Right ventricle myocardium inferior (tissue), 1 donor: ENCODE measurements around the gene ARHGEF16. TPM values are rescaled to one million over a fixed set of nuclear protein-coding genes. Genes with fewer than 3 reads are reported as not detected.

ENCODE experiments used
- ATAC-seq: fragments of 200-7000 bp; cut with Tn5 transposase; one replicate; pipeline ENCODE4 v1.9.1; 2020; ENCODE audit warnings: mild to moderate bottlenecking, moderate library complexity
- DNase-seq: peaks from one replicate; pipeline ENCODE4 v3.0.0; 2021; ENCODE audit errors: missing footprints
- intact Hi-C: fragments of 100-400 bp; cut with DNase I; formaldehyde crosslinking; loops from one replicate; pipeline ENCODE4 v1.11.0; 2022
- total RNA-seq: library from RNA; stranded (reverse); fragmentation: NEBNext Ultra II Directional; extraction: Animal tissue kit (Norgen Biotek cat#: 25700); gene quantifications from one replicate; pipeline ENCODE4 v1.2.1, GENCODE V29; 2021
- donor health status: DM: no; HTN: yes; CAD: no; lungs with severe emphysema.

The ARHGEF16 gene
- total RNA-seq, 1 donor from 2014 or later = 1.4 TPM

DNA sequence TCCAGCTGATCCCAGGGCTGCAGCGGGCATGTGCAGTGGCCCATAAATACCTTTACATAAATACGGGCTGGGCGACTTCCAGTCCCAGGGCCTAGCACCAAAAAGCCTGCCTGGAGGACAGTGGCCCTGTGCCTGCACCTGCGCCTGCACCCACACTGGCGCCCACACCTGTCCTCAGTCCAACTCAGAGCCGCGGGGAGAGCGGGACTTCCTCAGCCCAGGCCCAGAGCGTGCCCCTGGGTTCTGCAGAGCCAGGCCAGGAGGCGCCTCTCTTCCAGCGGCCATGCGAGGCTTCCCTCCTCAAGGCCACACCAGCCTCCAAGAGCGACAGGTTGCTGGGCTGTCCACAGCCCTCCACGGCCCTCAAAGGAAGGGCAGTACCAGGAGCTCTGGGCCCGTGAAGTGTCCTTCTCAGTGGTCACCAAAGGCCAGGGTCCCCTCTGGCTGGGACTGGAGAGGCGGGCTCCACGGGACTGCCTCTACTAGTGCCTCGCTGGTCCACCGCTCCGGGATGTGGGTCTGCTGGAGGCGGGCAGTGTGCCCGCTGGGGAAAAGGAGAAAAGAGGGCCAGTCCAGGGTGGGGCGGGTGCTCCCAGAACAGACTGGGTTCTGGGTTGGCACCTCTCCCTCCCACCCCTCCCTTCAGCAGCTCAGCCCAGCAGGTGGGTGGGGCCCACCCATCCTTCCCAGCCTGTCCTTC, 35.7 kb downstream of the ARHGEF16 start:
- DNase-seq (no peak), ATAC-seq (no peak)
- intact Hi-C loops = loop anchor here (5.0 kb wide), 2 partner anchors 77 to 232 kb away; no protein-coding TSS in a partner anchor

- ATAC-seq (peak; percentile 83), DNase-seq (peak; percentile 87)
- intact Hi-C loops = loop anchor here (1.0 to 5.0 kb wide), 3 partner anchors 76 to 231 kb away; no protein-coding TSS in a partner anchor
Measured at GRCh38 chr1:3491291-3492246, 37.1 kb downstream of the ARHGEF16 start.

DNA sequence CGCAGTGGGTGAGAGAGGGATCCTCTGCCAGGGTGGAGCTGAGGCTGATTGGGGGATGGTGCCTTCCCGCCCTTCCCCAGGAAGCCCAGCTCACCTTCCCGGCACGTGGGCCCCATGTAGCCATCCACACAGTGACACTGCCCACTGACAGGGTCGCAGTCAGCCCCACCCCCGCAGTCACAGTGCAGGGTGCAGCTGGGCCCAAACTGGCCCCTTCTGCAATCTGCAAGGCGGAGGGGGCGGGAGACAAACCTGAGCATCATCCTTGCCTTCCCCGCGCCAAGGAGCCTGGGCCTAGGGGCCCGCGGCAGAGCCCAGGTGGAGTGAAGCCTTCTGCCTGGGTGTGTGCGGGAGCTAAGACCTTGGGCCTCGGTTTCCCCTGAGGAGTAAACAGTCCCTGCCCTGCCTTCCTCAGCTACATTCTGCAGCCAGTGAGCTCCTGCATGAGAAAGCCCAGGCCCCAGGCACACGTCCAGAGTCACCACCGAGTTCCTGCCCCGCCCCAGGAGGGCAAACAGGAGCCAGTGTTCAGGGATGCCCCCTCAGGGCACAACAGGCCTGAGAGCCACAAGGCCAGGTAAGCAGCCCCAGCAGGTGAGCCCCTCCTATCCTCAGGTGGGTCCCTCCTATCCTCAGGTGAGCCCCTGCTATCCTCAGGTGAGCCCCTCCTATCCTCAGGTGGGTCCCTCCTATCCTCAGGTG, 38.2 kb downstream of the ARHGEF16 start:
- no peak for DNase-seq
- ATAC-seq = no peak
- intact Hi-C loops = loop anchor here (5.0 kb wide), 2 partner anchors 75 to 230 kb away; no protein-coding TSS in a partner anchor

- ATAC-seq (no peak), DNase-seq (no peak)
- intact Hi-C loops = loop anchor here (5.0 kb wide), 2 partner anchors 73 to 228 kb away; no protein-coding TSS in a partner anchor
Measured at GRCh38 chr1:3494321-3495308, 40.1 kb downstream of the ARHGEF16 start.

DNA sequence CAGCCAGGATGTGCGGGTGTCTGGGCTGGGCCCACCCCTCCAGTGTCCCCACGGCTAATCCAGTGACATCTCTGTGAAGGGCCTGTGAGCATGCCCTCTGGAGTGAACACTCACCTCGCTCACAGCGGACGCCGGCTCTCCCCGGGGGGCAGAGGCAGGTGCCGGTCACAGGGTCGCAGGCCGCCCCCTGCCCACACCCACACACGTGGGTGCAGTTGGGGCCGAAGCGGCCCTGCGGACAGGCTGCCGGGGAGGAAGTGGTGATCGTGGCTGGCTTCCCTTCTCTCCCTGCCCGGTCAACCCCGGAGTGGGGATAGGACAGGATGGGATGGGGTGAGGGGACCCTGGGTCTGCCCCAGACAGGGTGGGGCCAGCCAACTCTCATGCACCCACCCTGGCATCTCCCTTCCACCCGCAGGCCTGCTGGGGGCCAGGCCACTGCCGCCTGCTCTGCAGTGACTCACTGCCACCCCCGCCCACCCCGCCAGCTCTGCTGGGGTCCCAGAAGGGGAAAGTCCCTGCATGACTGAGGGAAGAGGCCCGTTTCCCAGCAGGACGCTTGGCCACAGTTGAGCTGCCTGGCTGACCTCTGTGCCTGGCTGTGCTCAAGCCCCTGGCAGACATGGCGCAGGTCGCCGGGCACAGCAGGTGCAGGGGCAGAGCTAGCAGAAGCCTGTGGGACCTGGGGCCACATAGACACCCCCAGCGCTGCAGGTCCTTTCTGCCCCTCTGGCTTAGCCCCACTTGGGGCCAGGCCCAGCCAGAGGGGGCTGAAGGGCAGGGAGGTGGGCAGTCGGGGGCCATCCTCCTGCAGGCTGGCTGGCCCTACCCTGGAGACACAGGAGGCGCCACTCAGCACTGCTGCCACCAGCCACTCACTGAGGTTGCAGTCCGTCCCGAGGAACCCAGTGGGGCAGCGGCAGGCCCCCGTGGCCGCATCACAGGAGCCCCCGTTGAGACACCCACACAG, 41.6 kb downstream of the ARHGEF16 start:
- intact Hi-C loops = no loop called here
- no peak for ATAC-seq
- no peak for DNase-seq

- DNase-seq (no peak), ATAC-seq (no peak)
- intact Hi-C loops = no loop called here
Measured at GRCh38 chr1:3496916-3497315, 42.5 kb downstream of the ARHGEF16 start.

- ATAC-seq = no peak
- DNase-seq = no peak
- intact Hi-C loops = no loop called here
Measured at GRCh38 chr1:3497521-3497920, 43.1 kb downstream of the ARHGEF16 start.

GRCh38 chr1:3498246-3498930, 43.9 kb downstream of the ARHGEF16 start:
- intact Hi-C loops = no loop called here
- no peak for ATAC-seq

GRCh38 chr1:3498986-3499385, 44.5 kb downstream of the ARHGEF16 start:
- no peak for ATAC-seq
- no peak for DNase-seq
- intact Hi-C loops = no loop called here

More at GRCh38 chr1:3498246-3498930, 43.9 kb downstream of the ARHGEF16 start:
- no peak for DNase-seq

DNA sequence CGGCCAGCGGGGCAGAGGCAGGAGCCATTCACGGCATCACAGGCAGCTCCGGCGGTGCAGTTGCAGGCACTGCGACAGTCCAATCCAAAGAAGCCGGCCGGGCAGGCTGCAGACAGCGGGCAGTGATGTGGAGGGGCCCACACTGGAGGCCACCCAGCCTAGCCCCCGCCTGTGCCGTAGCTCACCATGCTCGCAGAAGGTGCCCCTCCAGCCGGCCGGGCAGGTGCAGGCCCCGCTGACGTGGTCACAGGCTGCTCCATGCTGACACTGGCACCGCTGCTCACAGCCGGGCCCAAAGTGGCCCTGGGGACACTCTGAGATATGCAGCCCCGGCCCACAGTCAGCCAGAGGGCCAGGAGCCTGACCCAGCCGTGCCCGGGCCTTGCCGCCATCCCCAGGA, 45.1 kb downstream of the ARHGEF16 start:
- intact Hi-C loops = no loop called here
- ATAC-seq = no peak
- DNase-seq = no peak

- no peak for DNase-seq
- no peak for ATAC-seq
- intact Hi-C loops = no loop called here
Measured at GRCh38 chr1:3500265-3500835, 45.9 kb downstream of the ARHGEF16 start.

DNA sequence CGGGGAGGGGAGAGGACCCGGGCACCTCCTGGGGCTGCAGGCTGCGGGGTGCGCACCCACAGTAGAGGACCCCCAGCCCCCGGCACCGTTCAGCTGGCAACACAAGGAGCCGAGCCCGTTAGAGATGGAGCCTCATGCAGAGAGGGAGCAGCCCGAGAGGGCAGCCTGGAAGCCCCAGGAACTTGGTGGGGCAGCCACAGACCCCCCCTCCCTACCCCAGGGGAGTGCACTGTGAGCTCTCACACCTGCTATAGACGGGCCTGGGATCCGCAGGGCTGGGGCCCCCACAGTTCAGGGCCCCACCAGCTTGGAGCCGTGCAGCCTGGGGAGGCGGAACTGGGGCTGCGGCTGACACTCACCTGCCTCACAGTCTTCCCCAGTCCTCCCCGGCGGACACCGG, 47.0 kb downstream of the ARHGEF16 start:
- ATAC-seq (no peak), DNase-seq (no peak)
- intact Hi-C loops = no loop called here

- intact Hi-C loops = no loop called here
- DNase-seq (peak; percentile 86), ATAC-seq (peak; percentile 82)
Measured at GRCh38 chr1:3501856-3502640, 47.6 kb downstream of the ARHGEF16 start.

GRCh38 chr1:3502641-3503524, 48.4 kb downstream of the ARHGEF16 start:
- no peak for ATAC-seq
- intact Hi-C loops = no loop called here
- DNase-seq = no peak
